Measurements from ENCODE around the gene ROR2. TPM values are rescaled to one million over a fixed set of nuclear protein-coding genes. Genes with fewer than 3 reads are reported as not detected.

Gene ROR2
- total RNA-seq, 3 donors from 2014 or later = 3.9 to 56.0 (median 6.5) TPM

GRCh38 chr9:91725651-91726050 lies 224.4 kb downstream of the ROR2 start:
- ATAC-seq (no peak), DNase-seq (no peak)
- no peaks in the 10 kb centered on the region for H3K36me3 ChIP-seq (ENCODE audit: low read depth)
- H3K9me3 ChIP-seq = no peaks in the 10 kb centered on the region
- TF ChIP-seq CTCF (IDR thresholded peaks at IDR 0.05) = no peak
- no peaks in the 10 kb centered on the region for H3K4me1 ChIP-seq (ENCODE audit: low read depth)
- intact Hi-C loops (cut with DNase I, micrococcal nuclease) = no loop called here
- H3K4me3 ChIP-seq = no peak overlapping the region

- ATAC-seq (no peak), DNase-seq (no peak)
- H3K4me1 ChIP-seq (ENCODE audit: low read depth) = no peaks in the 10 kb centered on the region
- no peaks in the 10 kb centered on the region for H3K36me3 ChIP-seq (ENCODE audit: low read depth)
- TF ChIP-seq CTCF (IDR thresholded peaks at IDR 0.05) = no peak
- H3K9me3 ChIP-seq = no peaks in the 10 kb centered on the region
- no peak overlapping the region for H3K4me3 ChIP-seq
- intact Hi-C loops (cut with DNase I, micrococcal nuclease) = no loop called here
These were observed 225.2 kb downstream of the ROR2 start for GRCh38 chr9:91724609-91725505.

DNA sequence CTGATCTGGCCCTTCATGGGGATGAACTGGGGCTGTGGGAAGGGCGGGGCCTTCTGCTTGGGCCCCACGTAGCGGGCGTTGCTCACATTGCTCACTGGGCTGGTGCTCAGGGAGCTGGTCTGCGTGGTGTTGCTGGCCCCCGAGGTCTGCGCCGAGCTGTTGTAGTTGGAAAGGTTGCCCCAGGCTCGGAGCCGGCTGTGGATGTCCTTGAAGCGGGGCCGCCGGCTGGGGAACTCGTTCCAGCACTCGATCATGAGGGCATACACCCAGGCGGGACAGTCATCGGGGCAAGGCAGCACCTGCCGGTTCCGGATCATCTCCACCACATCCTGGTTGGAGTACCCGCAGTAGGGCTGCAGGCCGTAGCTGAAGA lies 226.0 kb downstream of the ROR2 start:
- H3K4me3 ChIP-seq = no peak overlapping the region
- ATAC-seq (no peak), DNase-seq (no peak)
- intact Hi-C loops (cut with DNase I, micrococcal nuclease) = no loop called here
- TF ChIP-seq CTCF (IDR thresholded peaks at IDR 0.05) = no peak
- H3K9me3 ChIP-seq = no peaks in the 10 kb centered on the region
- no peaks in the 10 kb centered on the region for H3K4me1 ChIP-seq (ENCODE audit: low read depth)
- H3K36me3 ChIP-seq (ENCODE audit: low read depth) = no peaks in the 10 kb centered on the region

DNA sequence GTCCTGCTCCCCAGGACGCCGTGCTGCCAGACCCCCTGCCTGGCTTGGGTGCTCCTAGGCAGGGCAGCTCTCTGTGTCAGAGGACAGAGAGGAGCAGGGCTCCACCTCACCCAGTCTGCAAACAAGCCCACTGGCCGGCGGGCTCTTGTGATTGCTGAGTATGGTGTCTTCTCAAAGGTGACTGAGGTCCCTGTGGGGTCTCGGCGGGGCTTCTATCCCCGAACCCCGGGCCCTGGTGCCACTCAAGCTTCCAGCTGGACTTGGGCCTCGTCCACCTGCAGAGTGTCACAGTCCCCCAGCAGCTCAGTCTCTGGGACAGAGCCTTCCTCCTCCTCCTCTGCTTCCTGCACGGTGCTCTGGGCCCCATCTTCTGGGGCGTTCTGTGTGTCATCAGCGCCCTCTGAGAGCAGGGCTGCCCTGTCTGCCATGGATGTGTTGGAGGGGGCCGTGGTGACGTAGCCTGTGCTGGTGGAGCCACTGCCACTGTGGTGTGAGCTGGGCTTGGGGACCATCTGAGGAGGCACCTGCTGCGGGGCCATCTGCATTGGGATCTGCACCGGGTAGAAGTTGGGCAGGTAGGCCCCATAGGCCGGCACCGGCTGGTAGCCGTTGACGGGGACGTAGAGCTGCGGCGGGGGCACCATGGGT lies 226.5 kb downstream of the ROR2 start:
- intact Hi-C loops (cut with DNase I, micrococcal nuclease) = no loop called here
- TF ChIP-seq CTCF (IDR thresholded peaks at IDR 0.05) = no peak
- no peak for ATAC-seq

GRCh38 chr9:91720751-91721705 lies 229.0 kb downstream of the ROR2 start:
- Histone ChIP-seq H3K4me1 (ENCODE audit: low read depth) (no peaks in the 10 kb centered on the region), H3K4me3 (no peak overlapping the region), H3K36me3 (ENCODE audit: low read depth) (no peaks in the 10 kb centered on the region), H3K9me3 (peaks cover 3% of the 10 kb centered on the region)
- no peak for TF ChIP-seq CTCF (IDR thresholded peaks at IDR 0.05)
- ATAC-seq = no peak
- no peak for DNase-seq
- intact Hi-C loops (cut with DNase I, micrococcal nuclease) = no loop called here

More for the DNA sequence above, 226.5 kb downstream of the ROR2 start:
- no peak for DNase-seq
- Histone ChIP-seq H3K4me1 (ENCODE audit: low read depth) (no peaks in the 10 kb centered on the region), H3K36me3 (ENCODE audit: low read depth) (no peaks in the 10 kb centered on the region), H3K9me3 (no peaks in the 10 kb centered on the region), H3K4me3 (no peak overlapping the region)

Data from mucosa of descending colon (tissue), 3 donors.